ENCODE results near the gene MX1.

DNA sequence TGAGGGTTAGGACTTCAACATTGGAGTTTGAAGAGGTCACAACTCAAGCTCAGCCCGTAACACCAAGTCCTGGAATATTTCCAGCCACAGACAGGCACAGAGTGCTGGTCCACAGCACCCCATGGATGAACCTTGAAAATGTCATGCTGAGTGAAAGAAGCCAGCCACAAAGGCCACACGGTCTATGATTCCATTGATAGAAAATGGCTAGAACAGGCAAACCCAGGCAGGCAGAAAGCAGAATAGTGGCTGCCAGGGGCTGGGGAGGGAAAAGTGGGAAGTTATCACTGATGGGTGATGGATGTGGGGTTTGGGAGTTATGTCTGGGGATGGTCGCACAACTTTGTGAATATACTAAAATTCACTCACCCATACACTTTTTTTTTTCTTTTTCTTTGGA is 21.3 kb downstream of the MX1 start:
- no peak for TF ChIP-seq EZH2 (IDR thresholded peaks at IDR 0.05; ENCODE audit: low read depth)
- TF ChIP-seq, protein P1, sequence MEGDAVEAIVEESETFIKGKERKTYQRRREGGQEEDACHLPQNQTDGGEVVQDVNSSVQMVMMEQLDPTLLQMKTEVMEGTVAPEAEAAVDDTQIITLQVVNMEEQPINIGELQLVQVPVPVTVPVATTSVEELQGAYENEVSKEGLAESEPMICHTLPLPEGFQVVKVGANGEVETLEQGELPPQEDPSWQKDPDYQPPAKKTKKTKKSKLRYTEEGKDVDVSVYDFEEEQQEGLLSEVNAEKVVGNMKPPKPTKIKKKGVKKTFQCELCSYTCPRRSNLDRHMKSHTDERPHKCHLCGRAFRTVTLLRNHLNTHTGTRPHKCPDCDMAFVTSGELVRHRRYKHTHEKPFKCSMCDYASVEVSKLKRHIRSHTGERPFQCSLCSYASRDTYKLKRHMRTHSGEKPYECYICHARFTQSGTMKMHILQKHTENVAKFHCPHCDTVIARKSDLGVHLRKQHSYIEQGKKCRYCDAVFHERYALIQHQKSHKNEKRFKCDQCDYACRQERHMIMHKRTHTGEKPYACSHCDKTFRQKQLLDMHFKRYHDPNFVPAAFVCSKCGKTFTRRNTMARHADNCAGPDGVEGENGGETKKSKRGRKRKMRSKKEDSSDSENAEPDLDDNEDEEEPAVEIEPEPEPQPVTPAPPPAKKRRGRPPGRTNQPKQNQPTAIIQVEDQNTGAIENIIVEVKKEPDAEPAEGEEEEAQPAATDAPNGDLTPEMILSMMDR (conservative IDR thresholded peaks at IDR 0.05), result no peak

All from PC-9 (cell line).